HG03196 (cell line): ENCODE results near the gene LRPAP1.

Source experiments
- ATAC-seq: cut with Tn5 transposase; IDR thresholded peaks from one replicate; pipeline ENCODE4 v1.9.1; 2021; ENCODE audit not compliant: unreplicated experiment

LRPAP1 gene

DNA sequence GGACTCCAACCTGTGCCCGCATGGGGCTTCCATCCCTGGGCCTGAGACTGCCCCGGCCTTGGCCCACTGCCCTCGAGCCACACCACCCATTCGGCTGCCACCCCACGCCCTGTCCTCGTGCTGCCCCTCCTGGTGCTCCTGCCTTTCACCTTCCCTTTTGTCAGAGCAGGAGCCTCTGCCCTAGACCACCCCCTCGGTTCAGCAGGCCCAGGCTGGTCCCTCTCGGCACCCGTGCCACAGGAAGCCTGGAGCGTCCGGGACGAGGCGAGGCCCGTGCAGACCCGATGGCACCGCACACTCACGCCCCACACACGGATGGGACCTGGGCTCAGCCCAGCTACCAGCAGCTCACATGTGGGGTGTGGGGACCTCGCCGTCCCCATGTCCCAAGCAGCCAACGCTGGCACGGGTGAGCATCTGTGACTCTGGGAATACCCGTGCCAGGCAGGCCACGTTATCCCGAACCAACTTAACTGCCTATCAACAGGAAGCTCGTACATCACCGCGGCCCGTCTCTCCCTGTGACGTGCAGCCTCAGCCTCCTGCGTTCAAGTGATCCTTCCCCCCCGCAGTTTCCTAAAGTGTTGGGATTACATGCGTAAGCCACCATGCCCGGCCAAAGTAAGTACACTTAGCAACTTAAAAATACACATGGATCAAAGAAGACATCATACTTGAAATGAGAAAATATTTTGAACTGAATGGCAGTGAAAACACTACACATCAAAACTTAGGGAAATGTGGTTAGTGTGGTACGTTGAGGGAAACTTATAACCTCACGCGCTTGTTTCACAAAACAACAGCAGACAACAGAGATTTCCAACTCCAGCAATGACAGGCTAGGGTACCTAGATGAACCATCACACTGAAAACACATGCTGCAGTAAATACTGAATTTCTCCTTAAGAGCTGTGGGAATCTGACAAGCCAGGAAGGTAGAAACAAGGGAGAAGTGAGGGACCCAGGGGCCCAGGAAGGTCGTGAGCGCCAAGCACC, 29.0 kb downstream of the LRPAP1 start:
- ATAC-seq, result no peak

DNA sequence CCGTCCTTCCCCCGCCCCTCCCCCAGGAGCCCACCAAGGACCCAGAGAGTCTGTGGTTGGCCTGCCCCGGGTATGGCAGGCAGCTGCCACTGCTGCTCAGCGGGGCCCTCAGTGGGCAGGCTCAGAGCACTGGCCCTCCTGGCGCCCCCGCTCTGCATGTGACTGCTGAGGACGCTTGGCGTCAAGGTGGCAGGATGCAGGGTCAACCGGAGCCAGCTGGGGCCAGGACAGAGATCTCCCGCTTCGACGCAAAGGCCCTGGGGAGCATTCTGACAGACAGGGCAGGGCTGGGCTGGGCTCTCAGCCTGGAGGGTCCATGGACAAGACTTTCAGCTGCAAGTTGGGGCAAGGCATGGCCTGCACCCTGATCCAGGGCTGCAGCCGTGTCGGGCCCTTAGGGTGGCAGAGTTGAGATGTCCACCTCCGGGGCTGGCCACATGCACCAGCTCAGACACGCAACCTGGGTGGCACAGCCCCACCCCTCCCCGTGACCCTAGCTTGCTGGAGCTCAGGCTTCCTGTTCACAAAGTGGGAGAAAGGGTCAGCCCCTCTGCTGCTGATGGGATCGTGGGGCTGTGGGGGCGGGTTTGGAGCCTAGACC, 30.3 kb downstream of the LRPAP1 start:
- no peak for ATAC-seq

DNA sequence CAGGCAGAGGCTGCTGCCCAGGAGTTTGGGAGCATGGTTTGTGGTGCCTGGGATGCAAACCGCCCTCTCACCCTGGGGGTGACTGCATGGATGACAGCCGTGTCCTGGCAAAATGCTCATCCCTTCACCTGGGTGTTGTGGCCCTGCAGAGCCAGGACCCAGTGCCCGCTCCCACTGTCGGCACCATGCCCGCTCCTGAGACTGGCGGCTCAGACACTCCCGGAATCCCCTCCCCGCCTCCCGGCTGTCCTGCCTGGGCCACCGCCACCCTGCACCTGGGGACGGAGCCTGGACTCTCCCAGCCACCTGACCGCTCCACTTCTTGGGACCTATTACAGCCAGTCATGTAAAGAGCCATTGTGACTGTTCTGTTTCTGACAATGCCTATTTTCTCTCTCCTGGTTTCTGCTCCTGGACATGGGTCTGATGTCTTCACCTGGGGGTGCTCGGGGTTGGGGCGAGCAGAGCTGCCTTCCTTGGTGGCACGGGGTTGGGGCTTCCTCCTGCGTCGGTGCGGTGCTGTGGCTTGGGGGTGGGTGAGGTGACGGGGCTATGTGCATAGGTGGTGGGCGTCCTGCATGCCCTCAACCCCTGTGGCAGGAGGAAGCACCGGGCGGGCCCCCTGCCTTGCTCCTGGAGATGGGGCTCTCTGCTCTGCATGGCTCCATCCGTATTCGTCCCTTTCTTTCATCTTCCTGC, 30.9 kb downstream of the LRPAP1 start:
- no peak for ATAC-seq

DNA sequence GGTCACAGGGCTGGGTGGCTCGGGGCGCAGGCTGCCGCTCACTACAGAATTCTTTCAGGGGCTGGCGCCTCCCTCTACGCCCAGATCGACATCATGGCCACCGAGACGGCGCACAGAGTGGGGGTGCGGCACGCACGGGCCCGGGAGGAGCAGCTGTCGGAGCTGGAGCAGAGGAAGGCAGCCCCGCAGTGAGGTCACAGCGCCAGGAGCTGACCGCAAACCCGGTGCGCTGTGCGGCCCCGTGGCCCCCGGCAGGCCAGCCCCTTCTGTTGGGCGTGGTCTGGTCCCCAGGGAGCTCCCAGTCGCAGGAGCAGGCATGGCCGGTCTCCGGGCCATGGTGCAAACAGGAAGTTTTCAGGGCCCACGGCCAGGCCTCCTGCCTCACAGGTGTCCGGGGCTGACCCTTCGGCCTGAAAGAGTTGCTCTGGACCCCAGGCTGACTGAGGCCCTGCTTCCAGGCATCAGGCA, 31.6 kb downstream of the LRPAP1 start:
- no peak for ATAC-seq

DNA sequence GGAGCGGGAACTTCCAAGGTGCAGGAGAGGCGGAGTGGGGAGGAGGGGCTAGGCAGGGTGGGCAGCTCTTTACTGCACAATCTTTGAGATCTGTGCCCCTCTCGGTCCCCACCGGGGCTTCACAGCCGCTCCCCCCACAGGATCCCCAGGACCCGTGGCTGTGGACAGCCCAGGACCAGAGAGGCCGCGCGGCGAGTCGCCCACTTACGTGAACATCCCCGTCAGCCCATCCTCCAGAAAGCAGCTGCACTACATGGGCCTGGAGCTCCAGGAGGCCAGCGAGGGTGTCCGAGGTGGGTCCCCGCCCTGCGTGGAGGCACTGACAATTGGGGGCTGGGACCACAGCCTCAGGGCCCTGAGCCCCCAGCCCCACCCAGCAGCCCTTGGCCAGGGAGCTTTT, 32.1 kb downstream of the LRPAP1 start:
- no peak for ATAC-seq

DNA sequence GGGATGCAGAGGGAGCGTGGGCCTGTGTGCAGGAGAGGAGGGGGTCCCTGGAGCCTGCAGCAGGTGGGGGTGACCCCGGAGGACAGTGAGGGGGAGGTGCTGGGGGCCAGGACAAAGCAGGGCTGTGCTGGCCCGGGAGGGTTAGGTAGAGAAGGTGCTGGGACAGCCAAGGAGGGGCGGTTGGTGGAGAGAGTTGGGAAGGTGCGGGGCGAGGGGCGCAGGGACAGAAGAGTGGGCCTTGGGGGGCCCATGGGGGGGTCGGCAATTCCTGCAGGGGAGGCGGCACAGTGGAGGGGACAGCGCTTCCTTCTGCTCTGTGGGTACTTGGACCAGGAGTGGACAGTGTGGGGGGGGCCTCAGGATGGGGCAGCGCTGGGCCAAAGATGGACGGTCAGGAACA, 32.5 kb downstream of the LRPAP1 start:
- no peak for ATAC-seq

DNA sequence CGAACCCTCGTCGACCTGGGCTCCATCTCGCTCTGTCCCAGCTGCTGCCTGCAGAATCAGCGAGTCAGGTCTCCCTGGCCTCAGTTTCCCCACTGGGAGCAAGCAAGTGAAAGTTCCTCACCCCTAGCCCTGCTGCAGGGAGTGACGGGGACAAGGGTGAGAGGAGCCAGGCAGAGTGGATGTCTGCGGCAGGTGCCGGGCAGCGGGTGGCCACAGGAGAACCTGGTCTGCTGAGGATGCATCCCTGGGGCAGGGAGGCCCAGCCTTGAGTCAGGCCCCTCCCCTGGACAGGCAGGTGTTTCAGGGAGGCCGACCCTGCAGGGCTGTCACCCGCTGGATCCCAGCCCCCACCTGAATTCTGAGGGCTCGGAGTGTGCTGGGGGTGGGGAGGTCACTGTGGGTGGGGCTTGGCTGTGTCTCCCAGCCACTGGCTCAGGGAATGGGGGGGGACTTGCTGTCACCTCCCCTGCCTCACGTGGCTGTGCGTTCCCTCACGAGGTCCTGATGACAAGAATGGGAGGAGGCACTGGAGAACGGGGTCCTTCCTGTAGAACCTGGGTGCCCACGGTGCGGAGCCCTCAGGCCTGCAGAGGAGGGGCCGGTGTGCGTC, 33.2 kb downstream of the LRPAP1 start:
- ATAC-seq, result no peak

DNA sequence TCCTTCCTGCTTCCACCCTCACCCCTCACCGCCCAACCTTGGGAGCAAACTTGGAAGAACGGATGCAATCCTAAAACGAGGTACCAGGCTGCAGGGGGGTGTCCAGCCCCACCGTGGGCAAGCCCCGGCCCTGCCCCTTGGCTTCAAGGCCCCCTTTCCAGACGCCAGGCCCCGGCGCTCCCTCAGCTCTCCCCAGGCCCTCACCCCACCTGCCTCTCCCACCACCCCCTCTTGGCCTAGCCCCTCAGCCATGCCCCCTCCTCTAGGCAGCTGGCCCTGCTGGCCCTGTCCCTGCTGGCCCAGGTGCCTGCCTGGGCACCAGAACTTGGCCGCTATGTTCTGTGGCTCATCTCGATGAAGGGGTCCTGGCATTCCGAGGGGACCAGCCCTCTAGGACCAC, 33.8 kb downstream of the LRPAP1 start:
- no peak for ATAC-seq

DNA sequence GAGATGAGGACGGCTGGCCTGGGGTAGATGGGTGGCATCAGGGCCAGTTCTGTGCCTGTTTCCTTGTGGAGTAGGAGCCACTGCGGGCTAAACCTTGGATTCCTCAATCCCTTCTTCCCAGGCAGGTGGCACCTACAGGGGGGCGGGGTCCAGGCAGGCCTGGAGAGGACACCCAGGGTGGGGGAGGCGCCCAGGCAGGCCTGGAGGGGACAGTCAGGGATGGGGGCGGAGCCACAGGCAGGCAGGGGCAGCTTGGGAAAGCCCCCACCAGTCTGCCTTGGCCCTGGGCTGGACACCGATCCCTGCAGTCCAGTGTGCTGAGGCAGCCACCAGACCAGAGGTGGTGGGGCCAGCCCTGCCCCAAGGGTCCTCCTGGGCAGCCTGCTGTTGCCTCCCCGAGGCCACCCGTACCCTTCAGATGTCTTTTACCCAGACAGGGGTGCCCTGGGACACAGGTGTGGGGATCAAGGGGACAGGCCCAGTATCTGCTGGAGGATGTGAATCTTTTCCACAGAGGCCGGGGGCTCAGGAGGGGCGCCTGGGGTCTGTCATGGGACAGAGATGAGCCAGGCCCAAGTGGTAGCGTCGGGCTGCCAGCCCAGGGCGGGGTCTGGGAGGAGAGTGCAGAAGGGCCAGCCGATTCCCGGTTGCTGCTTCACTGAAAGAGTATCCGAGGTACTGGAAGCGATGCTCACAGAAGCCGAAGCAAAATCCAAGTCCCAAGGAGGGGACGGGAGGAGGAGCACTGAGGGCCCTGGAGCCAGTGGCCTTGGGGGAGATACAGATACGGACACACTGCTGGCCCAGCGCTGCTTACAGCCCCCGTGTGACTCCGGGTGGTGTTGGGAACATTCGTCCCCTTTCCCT, 34.5 kb downstream of the LRPAP1 start:
- ATAC-seq, result no peak

DNA sequence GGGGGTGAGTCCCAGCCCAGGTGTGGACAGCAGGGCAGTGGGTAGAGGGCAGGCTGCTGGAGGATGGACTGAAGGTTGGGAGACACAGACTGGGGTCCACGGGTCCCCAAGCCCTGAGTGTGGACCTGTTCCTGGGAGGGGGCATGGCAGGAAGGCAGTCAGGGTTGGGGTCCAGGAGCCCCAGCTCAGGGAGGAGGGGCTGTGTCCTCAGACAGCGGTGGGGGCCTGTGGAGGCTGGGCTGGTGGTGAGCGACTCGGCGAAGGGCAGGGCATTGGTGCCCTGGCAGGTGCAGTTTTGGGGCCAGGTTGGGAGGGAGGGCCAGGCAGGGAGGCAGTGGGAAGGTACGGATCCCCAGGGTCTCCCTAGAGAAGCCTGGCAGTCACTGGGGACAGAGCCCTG, 35.1 kb downstream of the LRPAP1 start:
- ATAC-seq, result no peak

DNA sequence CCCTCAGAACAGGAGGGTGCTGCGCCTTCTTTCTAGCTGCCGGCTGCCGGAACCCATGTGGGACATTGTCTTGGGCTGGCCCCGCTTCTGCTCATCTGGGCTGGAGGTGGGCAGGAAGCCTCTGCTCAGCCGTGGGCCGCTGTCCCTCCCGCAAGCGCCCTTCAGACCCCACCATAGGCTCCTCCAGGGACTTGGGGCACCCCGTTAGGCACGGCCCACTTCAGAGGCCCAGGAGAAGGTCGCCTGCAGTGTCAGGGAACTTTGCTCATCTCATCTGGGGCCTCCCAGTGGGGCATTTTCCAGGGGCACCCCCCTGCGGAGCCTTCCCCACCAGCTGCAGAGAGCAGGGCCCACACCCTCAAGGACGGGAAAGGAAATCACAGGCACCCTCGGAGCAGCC, 36.2 kb downstream of the LRPAP1 start:
- no peak for ATAC-seq

DNA sequence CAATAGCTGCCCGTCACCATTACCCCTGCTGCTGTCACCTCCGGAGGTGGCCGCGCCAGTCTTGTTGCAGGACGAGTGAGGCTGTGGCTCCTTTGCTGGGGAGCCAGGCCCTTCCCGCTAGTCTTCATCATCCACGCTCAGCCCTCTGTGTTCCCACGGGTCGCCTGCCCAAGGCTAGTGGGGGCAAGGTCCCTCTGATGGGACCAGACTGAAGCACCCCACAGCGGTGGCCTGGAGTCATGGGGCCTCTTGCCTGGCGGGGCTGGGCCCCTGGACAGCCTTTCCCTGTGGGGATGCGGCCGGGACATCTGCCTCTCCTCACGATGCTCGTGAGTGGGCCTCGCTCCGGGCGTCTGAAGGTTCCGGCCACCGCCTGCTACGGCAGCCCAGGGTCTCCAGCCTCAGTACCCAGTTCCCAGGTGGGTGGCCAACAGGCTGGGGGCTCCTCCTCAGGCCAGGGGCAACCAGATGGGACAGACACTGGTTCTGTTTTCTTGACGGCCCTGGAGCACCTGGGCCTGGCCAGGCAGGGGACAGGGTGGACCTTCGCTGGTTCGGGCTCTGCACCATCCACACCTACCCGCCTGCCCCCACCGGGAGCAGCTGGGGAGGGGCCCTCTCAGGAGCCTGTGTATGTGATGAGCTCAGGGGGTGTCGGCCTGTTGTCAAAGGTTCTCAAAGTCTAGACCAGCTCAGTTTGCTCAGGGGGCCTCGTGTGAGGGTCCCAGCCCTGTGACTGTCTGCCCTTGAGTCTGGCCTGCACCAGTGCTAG, 36.8 kb downstream of the LRPAP1 start:
- ATAC-seq, result no peak

DNA sequence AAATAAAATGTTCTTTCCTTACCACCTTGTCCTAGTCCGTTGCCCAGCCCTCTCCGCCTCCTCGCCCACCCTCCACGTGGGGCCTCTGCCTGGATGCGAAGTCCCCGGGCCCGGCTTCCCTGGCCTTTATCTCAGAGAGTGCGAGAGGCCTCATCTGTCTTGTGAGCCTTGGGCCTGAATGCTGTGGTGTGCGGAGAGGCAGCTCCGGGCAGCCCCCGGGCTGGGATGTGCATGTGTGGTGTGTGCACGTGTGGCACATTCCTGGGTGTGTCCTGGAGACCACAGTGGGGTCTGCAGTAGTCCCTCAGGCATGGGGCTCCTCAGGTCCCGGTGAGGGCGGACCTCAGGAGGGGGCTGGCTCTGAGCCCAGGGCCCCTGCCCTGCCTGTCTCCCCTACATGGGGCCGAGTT, 37.8 kb downstream of the LRPAP1 start:
- ATAC-seq, result no peak

DNA sequence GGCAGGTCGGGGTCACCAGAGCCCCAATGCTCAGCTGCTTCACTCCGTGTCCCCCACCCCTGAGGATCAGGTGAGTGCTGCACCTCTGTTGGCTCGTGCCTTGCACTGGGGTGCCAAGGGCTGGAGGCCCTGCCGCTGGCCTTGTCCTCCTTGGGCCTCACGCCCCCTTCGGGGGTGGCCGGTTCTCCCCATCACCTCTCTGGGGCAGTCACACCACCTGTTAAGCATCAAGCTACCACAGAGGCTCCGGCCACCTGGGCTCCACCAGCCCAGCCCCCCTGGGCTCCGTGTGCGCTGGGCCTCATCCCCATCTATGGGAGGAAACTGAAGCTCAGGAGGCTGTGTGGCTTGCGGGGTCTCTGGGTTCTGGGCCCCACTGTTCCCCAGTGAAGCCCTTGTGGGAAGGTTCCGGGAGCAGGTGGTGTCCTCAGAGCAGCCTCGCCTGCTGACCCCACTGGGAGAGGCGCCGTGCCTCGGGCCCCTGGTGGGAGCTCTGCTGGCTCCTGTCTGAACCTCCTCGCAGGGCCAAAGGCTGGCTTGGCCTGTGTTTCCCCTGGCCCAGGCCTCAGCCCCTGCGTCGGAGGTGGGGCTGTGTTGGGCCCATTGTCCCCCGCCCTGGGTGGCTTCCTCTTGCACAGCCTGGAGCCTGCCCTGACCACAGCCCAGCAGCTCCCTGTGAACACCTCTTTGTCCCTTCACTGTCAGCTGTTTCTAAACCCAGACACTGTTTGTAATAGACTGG, 38.3 kb downstream of the LRPAP1 start:
- no peak for ATAC-seq

DNA sequence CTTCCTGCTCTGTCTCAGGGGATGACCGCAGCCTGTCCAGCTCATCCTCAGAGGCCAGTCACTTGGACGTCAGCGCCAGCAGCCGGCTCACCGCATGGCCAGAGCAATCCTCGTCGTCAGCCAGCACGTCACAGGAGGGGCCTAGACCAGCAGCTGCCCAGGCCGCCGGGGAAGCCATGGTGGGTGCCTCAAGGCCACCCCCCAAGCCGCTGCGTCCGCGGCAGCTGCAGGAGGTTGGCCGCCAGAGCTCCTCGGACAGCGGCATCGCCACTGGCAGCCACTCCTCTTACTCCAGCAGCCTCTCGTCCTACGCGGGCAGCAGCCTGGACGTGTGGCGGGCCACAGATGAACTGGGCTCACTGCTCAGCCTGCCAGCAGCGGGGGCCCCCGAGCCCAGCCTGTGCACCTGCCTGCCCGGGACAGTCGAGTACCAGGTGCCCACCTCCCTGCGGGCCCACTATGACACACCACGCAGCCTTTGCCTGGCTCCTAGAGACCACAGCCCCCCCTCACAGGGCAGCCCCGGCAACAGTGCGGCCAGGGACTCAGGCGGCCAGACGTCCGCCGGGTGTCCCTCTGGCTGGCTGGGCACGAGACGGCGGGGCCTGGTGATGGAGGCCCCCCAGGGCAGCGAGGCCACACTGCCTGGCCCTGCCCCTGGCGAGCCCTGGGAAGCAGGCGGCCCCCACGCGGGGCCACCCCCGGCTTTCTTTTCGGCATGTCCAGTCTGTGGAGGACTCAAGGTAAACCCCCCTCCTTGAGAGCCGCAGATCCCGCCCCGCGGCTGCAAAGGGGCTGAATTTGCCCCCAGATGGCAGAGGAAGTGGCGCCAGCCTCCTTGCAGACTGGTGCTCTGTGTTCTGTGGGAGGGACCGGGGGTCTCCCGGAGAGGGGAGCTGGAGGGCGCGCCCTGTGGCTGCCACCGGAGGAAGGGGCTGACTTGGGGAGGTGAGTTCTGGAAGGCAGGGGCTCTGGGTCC, 39.2 kb downstream of the LRPAP1 start:
- ATAC-seq, result no peak

DNA sequence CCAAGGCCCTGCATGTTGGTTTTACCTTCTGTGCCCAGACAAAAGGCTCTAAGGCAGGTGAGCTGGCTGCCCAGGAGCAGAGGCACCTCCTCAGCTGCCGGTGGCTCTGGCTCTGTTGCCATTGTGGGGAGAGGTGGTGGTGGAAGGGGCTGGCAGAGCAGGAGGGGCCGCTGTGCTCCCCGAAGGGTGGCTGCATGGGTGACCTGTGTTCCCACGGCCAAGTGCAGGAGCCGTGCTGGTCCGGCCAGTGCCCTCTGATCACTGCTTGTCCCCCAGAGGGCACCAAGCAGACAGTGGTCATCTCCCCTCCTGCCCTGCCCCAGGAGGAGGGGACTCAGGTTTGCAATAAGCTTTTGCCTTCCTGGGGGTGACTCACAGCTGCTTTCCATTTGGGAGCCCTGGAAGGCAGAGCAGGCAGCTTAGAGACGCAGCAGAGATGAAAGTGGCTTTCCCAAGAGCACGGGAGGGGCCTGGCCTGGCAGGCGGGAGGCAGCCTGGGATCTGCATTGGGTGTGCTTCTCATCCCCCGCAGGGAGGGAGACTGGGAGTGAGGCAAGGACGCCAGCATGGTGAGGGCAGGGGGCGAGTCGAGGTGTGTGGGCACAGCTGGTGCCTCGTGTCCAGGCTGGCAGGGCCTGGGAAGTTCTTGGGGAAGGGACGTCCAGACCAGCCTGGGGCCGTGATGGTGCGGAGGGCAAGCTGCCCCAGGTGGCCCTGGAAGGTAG, 40.4 kb downstream of the LRPAP1 start:
- ATAC-seq, result no peak

DNA sequence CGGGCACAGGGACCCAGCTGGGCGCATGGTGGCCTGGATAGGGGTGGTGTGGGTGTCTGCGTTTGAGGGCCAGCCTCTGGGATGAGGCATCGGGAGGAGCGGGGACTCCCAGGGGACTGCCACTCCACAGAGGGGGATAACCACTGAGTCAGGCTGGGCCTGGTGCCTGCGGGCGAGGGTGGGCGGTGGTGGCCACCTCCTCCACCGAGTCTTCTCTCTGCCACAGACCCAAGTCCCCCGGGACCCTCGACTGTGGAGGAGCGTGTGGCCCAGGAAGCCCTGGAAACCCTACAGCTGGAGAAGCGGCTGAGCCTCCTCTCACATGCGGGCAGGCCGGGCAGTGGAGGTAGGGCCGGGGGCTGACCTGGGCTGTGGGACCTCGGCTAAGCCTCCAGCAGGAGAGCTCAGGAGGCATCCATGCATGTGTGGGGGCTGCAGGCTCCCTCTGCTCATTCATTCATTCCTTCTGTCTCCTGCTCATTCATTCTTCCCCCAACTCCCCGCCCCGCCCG, 42.7 kb downstream of the LRPAP1 start:
- no peak for ATAC-seq
